HG02642 (cell line): ENCODE results near the gene SMOC2.

Source experiments
- ATAC-seq: cut with Tn5 transposase; IDR thresholded peaks from one replicate; pipeline ENCODE4 v1.9.1; 2021; ENCODE audit warnings: mild to moderate bottlenecking; ENCODE audit not compliant: unreplicated experiment, poor library complexity

SMOC2 gene

DNA sequence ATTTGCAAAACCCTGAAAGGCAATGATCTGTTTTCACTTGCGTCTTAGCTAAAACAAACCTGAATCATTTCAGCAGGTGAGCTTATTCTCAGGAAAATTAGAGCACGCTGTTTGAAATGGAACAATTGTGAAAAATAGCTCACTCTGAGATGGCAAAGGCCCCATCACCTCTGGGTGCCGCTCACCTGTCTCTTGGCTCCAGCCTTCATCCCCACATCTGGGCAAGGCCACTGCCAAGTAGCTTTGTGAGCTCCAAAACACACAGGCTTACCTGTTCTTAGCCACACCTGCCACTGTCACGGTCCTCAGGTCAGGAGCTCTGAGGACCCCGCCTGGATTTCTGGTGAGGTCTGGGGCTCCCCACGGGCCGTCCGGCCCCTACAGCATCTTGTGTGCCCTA, 66.7 kb downstream of the SMOC2 start:
- no peak for ATAC-seq

DNA sequence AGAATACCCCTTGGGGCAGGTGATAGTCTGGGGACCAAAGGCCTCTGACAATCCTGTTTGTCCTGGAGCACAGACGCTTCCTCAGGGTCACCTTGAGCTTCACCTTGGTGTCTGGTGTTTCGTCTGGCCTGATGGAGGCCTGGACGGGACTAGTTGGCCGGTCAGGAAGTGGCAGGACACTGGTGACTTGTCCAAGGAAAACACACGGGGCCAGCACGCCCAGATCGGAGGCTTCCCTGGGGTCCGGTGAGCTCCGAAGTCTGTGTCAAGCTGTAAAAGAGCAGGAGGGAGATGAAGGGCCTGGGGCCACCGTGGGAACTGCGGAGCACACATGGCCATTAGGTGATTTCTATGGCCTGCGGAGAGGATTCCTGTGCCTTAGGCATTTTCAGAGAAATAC, 67.9 kb downstream of the SMOC2 start:
- no peak for ATAC-seq

DNA sequence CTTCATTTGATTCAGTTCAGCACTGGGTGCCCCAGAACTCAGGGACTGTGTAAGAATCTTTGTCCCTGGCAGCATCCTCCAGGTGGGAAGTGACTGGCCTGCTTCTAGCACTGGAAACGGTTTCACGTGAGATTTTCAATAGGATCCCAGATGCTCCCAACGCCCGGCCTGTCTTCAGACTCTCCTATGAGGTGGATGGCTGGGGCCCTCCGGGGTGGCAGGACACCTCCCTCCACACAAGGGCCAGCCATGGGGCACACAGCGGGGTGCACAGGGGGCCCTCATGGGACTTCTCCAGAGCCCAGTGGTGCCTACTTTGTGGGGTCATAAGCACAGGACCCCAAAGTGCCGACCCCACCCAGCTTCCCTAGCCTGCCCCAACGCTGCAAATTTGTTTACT, 72.8 kb downstream of the SMOC2 start:
- ATAC-seq = no peak

GRCh38 chr6:168514216-168514615, 73.2 kb downstream of the SMOC2 start:
- ATAC-seq = no peak

DNA sequence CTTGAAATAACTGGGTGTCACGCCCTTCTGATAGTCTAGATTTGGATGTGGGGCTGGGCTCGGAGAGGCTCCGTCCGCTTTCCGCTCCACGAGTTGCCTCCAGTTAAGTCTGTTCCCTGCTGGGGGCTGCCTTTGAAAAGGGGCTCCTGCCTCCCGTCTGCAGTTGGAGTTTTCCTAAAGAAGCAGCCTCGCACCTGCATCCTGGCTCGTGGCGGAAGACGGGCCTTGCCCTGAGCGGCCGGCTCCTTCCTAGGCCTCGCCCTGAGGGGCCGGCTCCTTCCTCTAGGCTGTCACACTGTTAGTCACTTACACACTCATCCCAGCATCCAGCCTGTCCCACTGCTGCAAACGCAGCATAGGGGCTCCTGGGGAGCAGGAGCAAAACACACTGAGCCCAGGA, 74.4 kb downstream of the SMOC2 start:
- no peak for ATAC-seq

DNA sequence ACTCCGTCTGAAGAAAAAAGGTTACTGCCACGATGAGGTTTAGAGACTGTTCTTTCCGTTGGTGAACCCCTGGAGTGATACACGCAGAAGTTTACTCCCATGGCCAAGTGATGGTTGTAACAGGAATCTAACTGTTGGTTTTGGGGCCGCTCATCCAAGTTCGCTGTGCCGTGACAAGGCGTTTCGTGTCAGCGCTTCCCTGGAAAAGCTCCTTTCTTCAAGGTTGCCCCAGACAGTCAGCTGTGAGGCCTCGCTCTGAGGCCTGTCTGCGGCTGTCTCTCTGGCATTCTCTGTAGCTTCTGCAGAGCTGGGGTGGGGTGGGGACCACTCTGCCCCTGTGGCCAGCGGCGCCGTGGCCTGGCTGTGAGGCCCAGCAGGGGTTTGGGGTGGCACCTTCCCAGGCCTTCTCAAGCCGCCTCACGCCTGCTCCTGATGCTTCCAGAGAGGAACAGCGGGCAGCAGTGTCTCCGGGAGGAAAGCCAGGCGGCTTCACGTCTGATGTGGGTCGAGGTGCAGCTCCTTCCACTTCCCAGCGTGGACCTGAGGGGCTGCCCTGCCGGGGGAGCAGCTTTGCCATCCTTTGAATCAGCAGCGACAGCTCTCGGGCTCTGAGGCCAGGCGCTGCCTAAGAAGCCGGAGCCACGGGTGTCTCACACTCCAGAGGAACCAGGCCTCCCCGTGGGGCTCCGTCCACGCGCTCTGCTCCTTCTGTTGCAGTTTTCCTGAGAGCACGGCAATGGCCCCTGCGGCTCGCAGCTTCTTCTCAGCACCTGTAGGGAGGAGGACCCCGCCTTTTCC, 76.2 kb downstream of the SMOC2 start:
- no peak for ATAC-seq

DNA sequence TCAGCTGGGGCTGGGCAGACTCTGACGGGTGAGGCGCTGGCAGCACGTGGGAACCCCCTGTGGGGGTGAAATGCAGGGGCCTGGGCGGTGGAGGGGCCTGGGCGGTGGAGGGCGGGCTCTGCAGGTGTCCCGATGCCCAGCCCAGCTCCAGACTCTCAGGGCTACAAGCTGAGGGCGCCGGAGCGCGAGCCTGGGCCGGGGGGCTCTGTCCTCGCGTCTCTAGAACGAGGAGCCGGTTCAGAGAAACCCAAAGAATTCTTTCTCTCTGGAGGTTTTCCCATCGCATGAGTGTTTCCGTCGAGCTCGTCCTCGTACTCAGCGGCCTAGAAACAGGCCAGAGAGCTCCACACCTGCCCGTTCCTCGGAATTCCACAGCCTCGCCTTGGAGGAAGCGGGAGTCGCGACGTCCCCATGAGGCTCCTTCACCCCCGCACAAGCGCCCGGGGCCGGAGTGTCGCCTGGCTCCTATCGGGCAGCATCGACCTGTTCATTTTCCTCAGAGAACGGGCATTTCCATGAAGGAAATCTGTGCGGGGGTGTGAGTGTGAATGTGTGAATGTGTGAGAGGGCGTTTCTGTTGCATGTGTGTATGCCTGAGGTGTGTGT, 76.9 kb downstream of the SMOC2 start:
- ATAC-seq = no peak

- ATAC-seq = no peak
Measured at GRCh38 chr6:168518348-168518745, 77.4 kb downstream of the SMOC2 start.

DNA sequence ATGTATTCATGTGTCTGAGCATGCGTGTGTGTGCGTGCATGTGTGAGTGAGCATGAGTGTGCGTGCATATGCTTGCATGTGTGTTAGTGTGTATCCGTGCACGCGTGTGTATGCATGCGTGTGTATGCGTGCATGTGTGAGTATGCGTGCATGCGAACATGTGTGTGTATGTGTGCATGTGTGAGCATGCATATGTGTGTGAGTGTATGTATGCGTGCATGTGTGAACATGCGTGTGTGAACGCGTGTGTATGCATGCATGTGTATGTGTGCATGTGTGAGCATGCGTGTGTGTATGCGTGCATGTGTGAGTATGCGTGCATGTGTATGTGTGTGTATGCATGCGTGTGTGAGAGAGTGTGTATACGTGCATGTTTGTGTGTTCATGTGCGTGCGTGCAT, 77.9 kb downstream of the SMOC2 start:
- ATAC-seq = no peak

DNA sequence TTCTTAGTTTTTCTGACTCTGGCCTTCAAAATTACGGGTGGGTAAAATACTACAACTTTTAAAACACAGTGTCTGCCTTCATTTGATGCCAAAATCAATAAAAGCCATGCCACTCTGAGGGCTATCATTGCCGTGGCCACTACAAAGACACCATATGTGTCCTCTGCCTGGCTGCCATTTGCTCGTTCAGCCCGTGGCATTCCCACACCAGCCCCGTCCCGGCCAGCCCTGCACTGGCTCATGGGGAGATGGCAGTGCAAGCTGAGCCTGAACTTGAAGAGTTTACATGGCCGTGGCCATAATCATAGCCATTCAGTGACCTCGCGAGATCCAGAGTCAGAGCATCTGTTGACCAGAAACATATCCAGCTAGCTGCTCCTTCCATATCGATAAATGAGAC, 79.2 kb downstream of the SMOC2 start:
- no peak for ATAC-seq

GRCh38 chr6:168524571-168525001, 83.6 kb downstream of the SMOC2 start:
- ATAC-seq = no peak

GRCh38 chr6:168525114-168525513, 84.1 kb downstream of the SMOC2 start:
- no peak for ATAC-seq

- no peak for ATAC-seq
Measured at GRCh38 chr6:168525926-168526630, 85.1 kb downstream of the SMOC2 start.

- ATAC-seq = no peak
Measured at GRCh38 chr6:168526841-168527281, 85.9 kb downstream of the SMOC2 start.

GRCh38 chr6:168527451-168528210, 86.6 kb downstream of the SMOC2 start:
- no peak for ATAC-seq

DNA sequence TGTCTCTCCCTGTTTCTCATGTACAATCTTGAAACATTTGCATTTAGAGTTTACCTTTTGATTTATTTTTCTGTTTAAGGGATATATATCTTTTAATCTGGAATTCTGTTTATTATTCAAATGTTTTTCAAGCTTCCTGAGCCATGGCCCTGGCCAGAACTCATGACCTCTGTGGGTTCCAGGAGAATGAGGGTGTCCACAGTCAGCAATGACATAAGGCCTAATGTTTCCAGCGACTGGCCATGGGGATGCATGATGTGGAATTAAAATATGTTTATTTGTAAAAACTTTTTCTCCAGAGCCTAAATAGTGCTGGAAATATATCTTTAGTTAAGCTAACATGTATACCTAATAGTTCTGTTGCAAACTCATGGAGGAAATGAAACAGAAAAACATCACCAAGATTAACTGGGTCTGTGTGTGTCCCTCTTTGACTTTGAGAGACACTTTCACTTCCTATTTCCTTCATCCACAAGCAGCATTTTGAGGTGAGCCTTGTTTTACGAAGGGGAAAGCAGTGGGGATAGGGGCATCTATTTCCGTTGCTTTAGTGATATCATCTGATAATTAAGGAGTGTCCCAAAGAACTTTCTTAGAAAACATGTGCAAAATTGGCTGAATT, 87.6 kb downstream of the SMOC2 start:
- ATAC-seq = no peak

DNA sequence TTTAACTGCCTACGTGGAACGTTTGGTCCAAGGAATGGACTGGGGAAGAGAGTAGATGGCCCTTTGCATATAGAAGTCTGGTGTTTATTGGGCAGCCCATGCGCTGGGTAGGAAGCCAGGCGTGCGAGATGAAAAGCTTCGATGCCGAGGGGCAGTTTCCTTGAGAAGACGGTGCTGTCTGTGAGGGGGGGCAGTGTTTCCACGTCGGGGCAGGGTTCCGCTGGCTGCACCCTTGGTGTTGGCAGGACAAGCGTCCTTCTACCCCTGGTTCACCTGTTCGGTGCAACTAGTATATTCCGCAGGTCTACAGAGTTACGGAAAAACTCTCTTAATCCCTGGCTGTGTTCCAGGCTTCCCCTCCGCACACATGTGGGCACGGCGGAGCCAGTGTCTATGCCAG, 88.2 kb downstream of the SMOC2 start:
- no peak for ATAC-seq

GRCh38 chr6:168530653-168531071, 89.7 kb downstream of the SMOC2 start:
- ATAC-seq = no peak

- ATAC-seq = no peak
Measured at GRCh38 chr6:168532070-168532469, 91.1 kb downstream of the SMOC2 start.

DNA sequence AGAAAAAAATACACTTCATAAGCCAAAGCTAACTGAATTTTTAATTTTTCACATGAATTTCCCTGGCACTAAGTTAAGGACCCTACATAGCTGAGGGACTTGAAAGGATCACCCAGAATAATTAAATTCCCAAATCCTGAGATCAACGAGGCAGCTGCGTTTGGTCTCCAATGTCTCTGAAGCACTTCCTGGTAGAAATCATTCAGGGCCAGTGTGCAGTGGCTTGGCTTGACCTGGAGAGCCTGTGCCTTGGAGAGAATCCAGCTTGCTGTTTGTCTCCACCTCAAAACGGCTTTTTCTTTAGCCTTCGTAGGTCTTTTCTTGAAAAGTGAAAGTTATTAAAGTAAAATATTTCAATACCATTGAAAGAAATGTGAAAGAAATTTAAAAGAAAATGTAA, 92.4 kb downstream of the SMOC2 start:
- no peak for ATAC-seq
